SK-N-SH (cell line): ENCODE results near the gene RBSN. TPM values are rescaled to one million over a fixed set of nuclear protein-coding genes. Genes with fewer than 3 reads are reported as not detected.

Source experiments
- CTCF ChIA-PET: fragments of 300-600, 350-600 bp; formaldehyde crosslinking; extraction: SDS; loops from one replicate; lab custom pipeline; 2021; lab: Yijun Ruan, JAX
- POLR2A ChIA-PET: fragments of 350-600 bp; sonication (Branson Sonifier 250); formaldehyde crosslinking; extraction: SDS; loops from one replicate; lab custom pipeline; 2020; ENCODE audit warnings: antibody characterized with exemption, inconsistent platforms; lab: Yijun Ruan, JAX
- DNase-seq: peaks from one replicate; pipeline ENCODE4 v3.0.0; 2012
- H2AFZ ChIP-seq: fragments of 200-600 bp; sonication (generic); 2 replicates; pipeline ENCODE4 v1.8.1; 2016; ENCODE audit warnings: antibody characterized with exemption, mild to moderate bottlenecking, low read depth
- H3F3A ChIP-seq: fragments of 200-600 bp; sonication (generic); replicated peaks from 2 replicates; pipeline ENCODE3; 2016; ENCODE audit warnings: antibody characterized with exemption, mild to moderate bottlenecking; ENCODE audit not compliant: insufficient read depth
- H3K27ac ChIP-seq, 2 experiments: fragments of 200-500 bp in 1 of 2; fragments of 200-600 bp in 1 of 2; sonication (Bioruptor generic) in 1 of 2; sonication (generic), shearing (Covaris generic) in 1 of 2; 2 replicates each; pipeline versions ENCODE4 v1.5.1 to v1.6.1; 2014 to 2016; ENCODE audit warnings: low read depth in 2 of 2, inconsistent platforms in 1 of 2, low read length in 1 of 2, mild to moderate bottlenecking in 1 of 2, mixed read lengths in 1 of 2
- H3K27me3 ChIP-seq: fragments of 200-600 bp; sonication (generic), shearing (Covaris generic); 2 replicates; pipeline ENCODE4 v1.6.1; 2016; ENCODE audit warnings: mixed run types; ENCODE audit not compliant: insufficient read depth
- H3K36me3 ChIP-seq, 2 experiments: fragments of 200-500 bp in 1 of 2; fragments of 200-600 bp in 1 of 2; sonication (Bioruptor generic) in 1 of 2; sonication (generic) in 1 of 2; replicated peaks in 1 of 2; 2 replicates each; pipeline versions ENCODE3 to v1.5.1; 2014 to 2016; ENCODE audit warnings: low read length in 1 of 2, mild to moderate bottlenecking in 1 of 2; ENCODE audit not compliant: insufficient read depth in 2 of 2, control insufficient read depth in 1 of 2
- H3K4me1 ChIP-seq, 2 experiments: fragments of 200-500 bp in 1 of 2; fragments of 200-600 bp in 1 of 2; sonication (Bioruptor generic) in 1 of 2; sonication (generic), shearing (Covaris generic) in 1 of 2; 2 replicates each; pipeline versions ENCODE4 v1.5.1 to v1.6.1; 2014 to 2016; ENCODE audit warnings: low read depth in 1 of 2, low read length in 1 of 2, mixed run types in 1 of 2; ENCODE audit not compliant: insufficient read depth in 2 of 2, control insufficient read depth in 1 of 2
- H3K4me2 ChIP-seq: fragments of 200-600 bp; sonication (generic), shearing (Covaris generic); 2 replicates; pipeline ENCODE4 v1.6.1; 2017; ENCODE audit warnings: mixed run types
- H3K4me3 ChIP-seq, 2 experiments: fragments of 200-500 bp in 1 of 2; fragments of 200-600 bp in 1 of 2; sonication (Bioruptor generic) in 1 of 2; sonication (generic), shearing (Covaris generic) in 1 of 2; 2 replicates each; pipeline versions ENCODE4 v1.5.1 to v1.8.1; 2014 to 2016; ENCODE audit warnings: low read depth in 2 of 2, inconsistent platforms in 1 of 2, low read length in 1 of 2, mild to moderate bottlenecking in 1 of 2, mixed read lengths in 1 of 2, moderate library complexity in 1 of 2
- H3K79me2 ChIP-seq: fragments of 200-600 bp; sonication (generic); 2 replicates; pipeline ENCODE4 v1.8.1; 2017; ENCODE audit warnings: mild to moderate bottlenecking; ENCODE audit not compliant: insufficient read depth
- H3K9ac ChIP-seq: fragments of 200-600 bp; sonication (generic); 2 replicates; pipeline ENCODE4 v1.6.1; 2017; ENCODE audit warnings: mixed run types
- H3K9me2 ChIP-seq: fragments of 200-600 bp; sonication (generic); 2 replicates; pipeline ENCODE4 v1.6.1; 2017; ENCODE audit warnings: mixed run types
- H3K9me3 ChIP-seq: fragments of 200-600 bp; sonication (generic); 2 replicates; pipeline ENCODE4 v1.6.1; 2017; ENCODE audit warnings: mixed run types, mild to moderate bottlenecking, moderate library complexity
- H4K20me1 ChIP-seq: fragments of 200-600 bp; sonication (generic); 2 replicates; pipeline ENCODE4 v1.6.1; 2017; ENCODE audit warnings: mild to moderate bottlenecking, mixed run types; ENCODE audit not compliant: insufficient read depth
- ELF1 ChIP-seq: IDR thresholded peaks from 2 replicates; pipeline ENCODE4 v1.4.0; 2012
- EP300 ChIP-seq, 2 experiments: IDR thresholded peaks; 2 replicates each; pipeline versions ENCODE4 v1.4.0 to v1.6.1; 2012; ENCODE audit warnings: borderline replicate concordance in 1 of 2, low read depth in 1 of 2, low read length in 1 of 2
- EZH2phosphoT487 ChIP-seq: fragments of 200-600 bp; sonication (generic); IDR thresholded peaks from 2 replicates; pipeline ENCODE4 v1.6.1; 2017; ENCODE audit warnings: low read depth, mixed run types, mild to moderate bottlenecking, antibody characterized with exemption, moderate library complexity, borderline replicate concordance
- JUND ChIP-seq: IDR thresholded peaks from 2 replicates; pipeline ENCODE4 v1.4.0; 2012
- MEF2A ChIP-seq: IDR thresholded peaks from 2 replicates; pipeline ENCODE4 v1.4.0; 2012; ENCODE audit warnings: low read depth, borderline replicate concordance
- MXI1 ChIP-seq: IDR thresholded peaks from 2 replicates; pipeline ENCODE4 v1.6.1; 2012; ENCODE audit warnings: mild to moderate bottlenecking, low read depth, low read length, improper control_type of control experiment
- NFIC ChIP-seq: IDR thresholded peaks from 2 replicates; pipeline ENCODE4 v1.4.0; 2012; ENCODE audit warnings: borderline replicate concordance
- NRF1 ChIP-seq: IDR thresholded peaks from 2 replicates; pipeline ENCODE4 v1.6.1; 2012; ENCODE audit warnings: low read depth, mild to moderate bottlenecking, low read length
- POLR2AphosphoS5 ChIP-seq: IDR thresholded peaks from 2 replicates; pipeline ENCODE4 v1.6.1; 2012; ENCODE audit warnings: low read depth, low read length
- RAD21 ChIP-seq: IDR thresholded peaks from 2 replicates; pipeline ENCODE4 v1.6.1; 2012; ENCODE audit warnings: mild to moderate bottlenecking, low read length
- RCOR1 ChIP-seq: fragments of 150-350 bp; IDR thresholded peaks from 2 replicates; pipeline ENCODE4 v1.6.1; 2017; ENCODE audit warnings: antibody characterized with exemption, low read length
- RFX5 ChIP-seq: IDR thresholded peaks from 2 replicates; pipeline ENCODE4 v1.6.1; 2012; ENCODE audit warnings: mild to moderate bottlenecking, improper control_type of control experiment, low read length
- RXRA ChIP-seq: IDR thresholded peaks from 2 replicates; pipeline ENCODE4 v1.4.0; 2012; ENCODE audit warnings: low read depth, mild to moderate bottlenecking, borderline replicate concordance
- SIN3A ChIP-seq: IDR thresholded peaks from 2 replicates; pipeline ENCODE4 v1.6.1; 2012; ENCODE audit warnings: low read depth, mild to moderate bottlenecking, low read length, moderate library complexity, borderline replicate concordance
- TAF1 ChIP-seq: IDR thresholded peaks from 2 replicates; pipeline ENCODE4 v1.6.1; 2012; ENCODE audit warnings: low read depth, mild to moderate bottlenecking, low read length, moderate library complexity, borderline replicate concordance
- TCF12 ChIP-seq: IDR thresholded peaks from 2 replicates; pipeline ENCODE4 v1.4.0; 2012
- TEAD4 ChIP-seq: IDR thresholded peaks from 2 replicates; pipeline ENCODE4 v1.4.0; 2012; ENCODE audit warnings: mild to moderate bottlenecking, borderline replicate concordance; ENCODE audit not compliant: insufficient read depth
- WGBS: methylation state at CpG from one replicate; pipeline ENCODE4 v1.1.6; 2017; ENCODE audit warnings: low lambda C conversion rate; 5-methylcytosine and 5-hydroxymethylcytosine counted together
- polyA plus RNA-seq, 3 experiments: library from polyadenylated mRNA; depleted of rRNA; stranded (reverse); fragments of >200 nt; gene quantifications; 2 replicates each; pipeline ENCODE4 v1.2.3, GENCODE V29; 2012
- TF ChIP-seq, protein P1 (sequence below): fragments of 150-350 bp; IDR thresholded peaks from 2 replicates; pipeline ENCODE4 v1.6.1; 2017; ENCODE audit warnings: antibody characterized with exemption, low read length, low read depth, borderline replicate concordance
- TF ChIP-seq, protein P2 (sequence below): IDR thresholded peaks from 2 replicates; pipeline ENCODE4 v1.4.0; 2012; ENCODE audit warnings: low read depth
- TF ChIP-seq, protein P3 (sequence below): IDR thresholded peaks from 2 replicates; pipeline ENCODE4; 2012
- TF ChIP-seq, protein P4 (sequence below): fragments of 150-350 bp; IDR thresholded peaks from 2 replicates; pipeline ENCODE4 v1.6.1; 2016; ENCODE audit warnings: mild to moderate bottlenecking, low read depth, low read length
- TF ChIP-seq, protein P5 (sequence below): IDR thresholded peaks from 2 replicates; pipeline ENCODE4 v1.6.1; 2012; ENCODE audit warnings: mild to moderate bottlenecking, low read depth, low read length, moderate library complexity
- TF ChIP-seq, protein P6 (sequence below): fragments of 200-600 bp; sonication (generic); IDR thresholded peaks from 2 replicates; pipeline ENCODE4 v1.6.1; 2017; ENCODE audit warnings: antibody characterized with exemption, mild to moderate bottlenecking, moderate library complexity

The RBSN gene
- polyA plus RNA-seq (2012; rRNA removed) = 4.7 and 6.2 TPM in 2 replicates
- 5.0 and 5.3 TPM in 2 replicates for polyA plus RNA-seq (2012; cell fraction: cytosol; rRNA removed)
- polyA plus RNA-seq (2012; cell fraction: nucleus; rRNA removed) = 9.7 and 10.1 TPM in 2 replicates

DNA sequence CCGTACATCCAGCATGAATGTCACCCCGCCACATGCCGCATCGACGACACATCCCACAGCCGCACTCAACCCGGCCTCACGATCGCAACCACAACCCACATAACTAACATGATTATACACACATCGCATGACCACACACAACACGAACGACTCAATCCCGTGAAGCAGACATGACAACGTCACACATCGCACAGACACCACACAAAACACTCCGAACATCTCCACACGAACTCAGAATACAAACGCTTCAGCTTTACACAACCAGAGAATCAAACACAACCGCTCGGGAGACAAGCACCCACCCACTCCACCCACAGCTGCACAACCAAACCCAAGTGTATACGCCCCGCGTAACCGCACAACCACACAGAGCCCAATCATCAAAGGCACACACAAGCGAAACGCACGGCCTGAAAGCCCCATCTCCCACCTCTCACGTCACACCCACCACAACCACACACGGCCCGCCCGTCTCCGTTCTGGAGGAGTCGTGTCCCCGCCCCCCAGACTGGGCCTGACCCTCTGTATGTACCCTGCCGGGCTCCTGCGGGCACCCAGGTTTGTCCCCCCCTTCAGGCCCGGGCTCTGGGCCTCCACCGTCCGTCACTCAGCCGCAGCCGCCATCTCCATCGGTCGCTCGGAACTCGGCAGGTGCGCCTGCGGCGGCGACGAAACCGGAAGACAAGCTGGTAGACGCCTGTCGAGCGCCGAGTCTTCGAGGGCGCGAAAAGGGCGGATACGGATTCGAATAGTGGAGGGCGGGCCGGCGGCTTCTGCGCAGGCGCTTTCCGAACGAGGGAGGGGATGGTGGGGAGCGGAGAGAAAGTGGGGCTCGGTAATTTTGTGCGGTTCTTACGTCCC is at the start of gene RBSN:
Gene RBSN (minus strand): TSS at position 646 of the 861 bp plus-strand sequence. CDS start 3,028 bp downstream, outside the sequence.
- Histone ChIP-seq H3K9me3 (no peaks in the 10 kb centered on the region), H2AFZ (peak within 1 kb of the TSS; percentile 98), H3K36me3 (peaks cover 25 to 31% of the 10 kb centered on the region in 2 experiments), H3F3A (no peaks in the 10 kb centered on the region), H3K79me2 (peaks cover 31% of the 10 kb centered on the region), H3K27ac (peak within 1 kb of the TSS; percentile 68 to 90), H3K4me2 (peak within 1 kb of the TSS; percentile 89), H3K27me3 (no peaks in the 10 kb centered on the region), H4K20me1 (no peaks in the 10 kb centered on the region), H3K9ac (peak within 1 kb of the TSS; percentile 86), H3K9me2 (no peaks in the 10 kb centered on the region), H3K4me1 (peaks cover 4 to 22% of the 10 kb centered on the region in 2 experiments; a peak in 2 of 4 replicates), H3K4me3 (peak within 1 kb of the TSS; percentile 87 to 93)
- POLR2A ChIA-PET = interaction anchor here (0.6 to 2.1 kb wide), 8 partner anchors 8 to 920 kb away, joined by 3 to 6 read pairs (median 3); partner anchors contain the start of genes CCDC174, LSM3, MRPS25 and XPC
- 2% methylated on average over 59 of the region's 72 CpGs for WGBS
- CTCF ChIA-PET = interaction anchor here (0.7 to 4.1 kb wide), 6 partner anchors 9 to 178 kb away, joined by 3 to 19 read pairs (median 4); no protein-coding TSS in a partner anchor
- peak; percentile 94 for DNase-seq
- no peak for TF ChIP-seq EP300 (IDR thresholded peaks at IDR 0.05; ENCODE audit: borderline replicate concordance in 1 of 2, low read depth in 1 of 2, low read length in 1 of 2)
- no peak for TF ChIP-seq MEF2A
- TF ChIP-seq JUND = no peak
- TF ChIP-seq, protein P1, sequence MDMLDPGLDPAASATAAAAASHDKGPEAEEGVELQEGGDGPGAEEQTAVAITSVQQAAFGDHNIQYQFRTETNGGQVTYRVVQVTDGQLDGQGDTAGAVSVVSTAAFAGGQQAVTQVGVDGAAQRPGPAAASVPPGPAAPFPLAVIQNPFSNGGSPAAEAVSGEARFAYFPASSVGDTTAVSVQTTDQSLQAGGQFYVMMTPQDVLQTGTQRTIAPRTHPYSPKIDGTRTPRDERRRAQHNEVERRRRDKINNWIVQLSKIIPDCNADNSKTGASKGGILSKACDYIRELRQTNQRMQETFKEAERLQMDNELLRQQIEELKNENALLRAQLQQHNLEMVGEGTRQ = no peak
- TF ChIP-seq, protein P2, sequence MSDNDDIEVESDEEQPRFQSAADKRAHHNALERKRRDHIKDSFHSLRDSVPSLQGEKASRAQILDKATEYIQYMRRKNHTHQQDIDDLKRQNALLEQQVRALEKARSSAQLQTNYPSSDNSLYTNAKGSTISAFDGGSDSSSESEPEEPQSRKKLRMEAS = no peak; the same call in none of the 2 replicates
- TF ChIP-seq TCF12 = peak; percentile 36; the same call in 1 of the 2 replicates
- TF ChIP-seq NFIC = no peak
- TF ChIP-seq RFX5 = 0 out of 2 replicates have a peak, but pooled peaks have one; percentile 17
- TF ChIP-seq, protein P3, sequence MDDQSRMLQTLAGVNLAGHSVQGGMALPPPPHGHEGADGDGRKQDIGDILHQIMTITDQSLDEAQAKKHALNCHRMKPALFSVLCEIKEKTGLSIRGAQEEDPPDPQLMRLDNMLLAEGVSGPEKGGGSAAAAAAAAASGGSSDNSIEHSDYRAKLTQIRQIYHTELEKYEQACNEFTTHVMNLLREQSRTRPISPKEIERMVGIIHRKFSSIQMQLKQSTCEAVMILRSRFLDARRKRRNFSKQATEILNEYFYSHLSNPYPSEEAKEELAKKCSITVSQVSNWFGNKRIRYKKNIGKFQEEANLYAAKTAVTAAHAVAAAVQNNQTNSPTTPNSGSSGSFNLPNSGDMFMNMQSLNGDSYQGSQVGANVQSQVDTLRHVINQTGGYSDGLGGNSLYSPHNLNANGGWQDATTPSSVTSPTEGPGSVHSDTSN = peak; percentile 79
- TF ChIP-seq, protein P4, sequence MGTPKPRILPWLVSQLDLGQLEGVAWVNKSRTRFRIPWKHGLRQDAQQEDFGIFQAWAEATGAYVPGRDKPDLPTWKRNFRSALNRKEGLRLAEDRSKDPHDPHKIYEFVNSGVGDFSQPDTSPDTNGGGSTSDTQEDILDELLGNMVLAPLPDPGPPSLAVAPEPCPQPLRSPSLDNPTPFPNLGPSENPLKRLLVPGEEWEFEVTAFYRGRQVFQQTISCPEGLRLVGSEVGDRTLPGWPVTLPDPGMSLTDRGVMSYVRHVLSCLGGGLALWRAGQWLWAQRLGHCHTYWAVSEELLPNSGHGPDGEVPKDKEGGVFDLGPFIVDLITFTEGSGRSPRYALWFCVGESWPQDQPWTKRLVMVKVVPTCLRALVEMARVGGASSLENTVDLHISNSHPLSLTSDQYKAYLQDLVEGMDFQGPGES = no peak
- TF ChIP-seq RAD21 = no peak
- TF ChIP-seq NRF1 = peak; percentile 56; the same call in 1 of the 2 replicates
- TF ChIP-seq RXRA = no peak
- TF ChIP-seq TEAD4 = no peak
- TF ChIP-seq, protein P5, sequence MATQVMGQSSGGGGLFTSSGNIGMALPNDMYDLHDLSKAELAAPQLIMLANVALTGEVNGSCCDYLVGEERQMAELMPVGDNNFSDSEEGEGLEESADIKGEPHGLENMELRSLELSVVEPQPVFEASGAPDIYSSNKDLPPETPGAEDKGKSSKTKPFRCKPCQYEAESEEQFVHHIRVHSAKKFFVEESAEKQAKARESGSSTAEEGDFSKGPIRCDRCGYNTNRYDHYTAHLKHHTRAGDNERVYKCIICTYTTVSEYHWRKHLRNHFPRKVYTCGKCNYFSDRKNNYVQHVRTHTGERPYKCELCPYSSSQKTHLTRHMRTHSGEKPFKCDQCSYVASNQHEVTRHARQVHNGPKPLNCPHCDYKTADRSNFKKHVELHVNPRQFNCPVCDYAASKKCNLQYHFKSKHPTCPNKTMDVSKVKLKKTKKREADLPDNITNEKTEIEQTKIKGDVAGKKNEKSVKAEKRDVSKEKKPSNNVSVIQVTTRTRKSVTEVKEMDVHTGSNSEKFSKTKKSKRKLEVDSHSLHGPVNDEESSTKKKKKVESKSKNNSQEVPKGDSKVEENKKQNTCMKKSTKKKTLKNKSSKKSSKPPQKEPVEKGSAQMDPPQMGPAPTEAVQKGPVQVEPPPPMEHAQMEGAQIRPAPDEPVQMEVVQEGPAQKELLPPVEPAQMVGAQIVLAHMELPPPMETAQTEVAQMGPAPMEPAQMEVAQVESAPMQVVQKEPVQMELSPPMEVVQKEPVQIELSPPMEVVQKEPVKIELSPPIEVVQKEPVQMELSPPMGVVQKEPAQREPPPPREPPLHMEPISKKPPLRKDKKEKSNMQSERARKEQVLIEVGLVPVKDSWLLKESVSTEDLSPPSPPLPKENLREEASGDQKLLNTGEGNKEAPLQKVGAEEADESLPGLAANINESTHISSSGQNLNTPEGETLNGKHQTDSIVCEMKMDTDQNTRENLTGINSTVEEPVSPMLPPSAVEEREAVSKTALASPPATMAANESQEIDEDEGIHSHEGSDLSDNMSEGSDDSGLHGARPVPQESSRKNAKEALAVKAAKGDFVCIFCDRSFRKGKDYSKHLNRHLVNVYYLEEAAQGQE = peak; percentile 73
- TF ChIP-seq TAF1 = peak; percentile 89
- 0 out of 2 replicates have a peak, but pooled peaks have one; percentile 5 for TF ChIP-seq RCOR1
- TF ChIP-seq ELF1 = peak; percentile 100
- TF ChIP-seq, protein P6, sequence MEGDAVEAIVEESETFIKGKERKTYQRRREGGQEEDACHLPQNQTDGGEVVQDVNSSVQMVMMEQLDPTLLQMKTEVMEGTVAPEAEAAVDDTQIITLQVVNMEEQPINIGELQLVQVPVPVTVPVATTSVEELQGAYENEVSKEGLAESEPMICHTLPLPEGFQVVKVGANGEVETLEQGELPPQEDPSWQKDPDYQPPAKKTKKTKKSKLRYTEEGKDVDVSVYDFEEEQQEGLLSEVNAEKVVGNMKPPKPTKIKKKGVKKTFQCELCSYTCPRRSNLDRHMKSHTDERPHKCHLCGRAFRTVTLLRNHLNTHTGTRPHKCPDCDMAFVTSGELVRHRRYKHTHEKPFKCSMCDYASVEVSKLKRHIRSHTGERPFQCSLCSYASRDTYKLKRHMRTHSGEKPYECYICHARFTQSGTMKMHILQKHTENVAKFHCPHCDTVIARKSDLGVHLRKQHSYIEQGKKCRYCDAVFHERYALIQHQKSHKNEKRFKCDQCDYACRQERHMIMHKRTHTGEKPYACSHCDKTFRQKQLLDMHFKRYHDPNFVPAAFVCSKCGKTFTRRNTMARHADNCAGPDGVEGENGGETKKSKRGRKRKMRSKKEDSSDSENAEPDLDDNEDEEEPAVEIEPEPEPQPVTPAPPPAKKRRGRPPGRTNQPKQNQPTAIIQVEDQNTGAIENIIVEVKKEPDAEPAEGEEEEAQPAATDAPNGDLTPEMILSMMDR = no peak
- peak; percentile 96 for TF ChIP-seq SIN3A
- no peak for TF ChIP-seq EZH2phosphoT487
- peak; percentile 84 for TF ChIP-seq MXI1
- TF ChIP-seq POLR2AphosphoS5 = peak; percentile 91
